CD4-positive, alpha-beta T cell treated with Interleukin-15 for 1 hour (primary cell): ENCODE data around the gene PDE5A.
"Not testable (repeated sequence)": the region's sequence is repeated elsewhere in the genome, so short reads cannot be mapped to it uniquely, and the experiment has no call there.

ENCODE experiments used
- DNase-seq: peaks from one replicate; pipeline ENCODE4 v3.0.0-alpha.2; 2020

PDE5A gene

GRCh38 chr4:119628281-119629141, at the start of gene PDE5A:
Gene PDE5A (minus strand): TSS chr4:119628804. CDS start chr4:119628671, 133 bp downstream.
- DNase-seq: peak; percentile 73

- DNase-seq: no peak
Observed at GRCh38 chr4:119676101-119676500, 47.5 kb upstream of the PDE5A start.

- DNase-seq: no peak
Observed at GRCh38 chr4:119675391-119675790, 46.8 kb upstream of the PDE5A start.

- no peak for DNase-seq
Observed at GRCh38 chr4:119672938-119673337, 44.3 kb upstream of the PDE5A start.

GRCh38 chr4:119672086-119672485, 43.5 kb upstream of the PDE5A start:
- DNase-seq: no peak

- DNase-seq: no peak
Observed at GRCh38 chr4:119671205-119671604, 42.6 kb upstream of the PDE5A start.

GRCh38 chr4:119667802-119668201, 39.2 kb upstream of the PDE5A start:
- DNase-seq: no peak

- DNase-seq: no peak
Observed at GRCh38 chr4:119666653-119667091, 38.1 kb upstream of the PDE5A start.

- DNase-seq: no peak
Observed at GRCh38 chr4:119665752-119666151, 37.1 kb upstream of the PDE5A start.

- DNase-seq: no peak
Observed at GRCh38 chr4:119664168-119664907, 35.7 kb upstream of the PDE5A start.

- DNase-seq: no peak
Observed at GRCh38 chr4:119663160-119663788, 34.7 kb upstream of the PDE5A start.

GRCh38 chr4:119662612-119663011, 34.0 kb upstream of the PDE5A start:
- not testable (repeated sequence) for DNase-seq

GRCh38 chr4:119661231-119661630, 32.6 kb upstream of the PDE5A start:
- DNase-seq: no peak

- no peak for DNase-seq
Observed at GRCh38 chr4:119659576-119659975, 31.0 kb upstream of the PDE5A start.

GRCh38 chr4:119657111-119657611, 28.6 kb upstream of the PDE5A start:
- DNase-seq: no peak

GRCh38 chr4:119656342-119656741, 27.7 kb upstream of the PDE5A start:
- no peak for DNase-seq

- DNase-seq: no peak
Observed at GRCh38 chr4:119655111-119655837, 26.7 kb upstream of the PDE5A start.

GRCh38 chr4:119653990-119654389, 25.4 kb upstream of the PDE5A start:
- no peak for DNase-seq

- no peak for DNase-seq
Observed at GRCh38 chr4:119652998-119653397, 24.4 kb upstream of the PDE5A start.

- DNase-seq: no peak
Observed at GRCh38 chr4:119648398-119648797, 19.8 kb upstream of the PDE5A start.

- no peak for DNase-seq
Observed at GRCh38 chr4:119647558-119647957, 19.0 kb upstream of the PDE5A start.

- no peak for DNase-seq
Observed at GRCh38 chr4:119646347-119647071, 17.9 kb upstream of the PDE5A start.
